ENCODE results near the gene ANKRD44. TPM values are rescaled to one million over a fixed set of nuclear protein-coding genes. Genes with fewer than 3 reads are reported as not detected.

The ANKRD44 gene
- total RNA-seq, 1 donor, result 29.2 TPM

DNA sequence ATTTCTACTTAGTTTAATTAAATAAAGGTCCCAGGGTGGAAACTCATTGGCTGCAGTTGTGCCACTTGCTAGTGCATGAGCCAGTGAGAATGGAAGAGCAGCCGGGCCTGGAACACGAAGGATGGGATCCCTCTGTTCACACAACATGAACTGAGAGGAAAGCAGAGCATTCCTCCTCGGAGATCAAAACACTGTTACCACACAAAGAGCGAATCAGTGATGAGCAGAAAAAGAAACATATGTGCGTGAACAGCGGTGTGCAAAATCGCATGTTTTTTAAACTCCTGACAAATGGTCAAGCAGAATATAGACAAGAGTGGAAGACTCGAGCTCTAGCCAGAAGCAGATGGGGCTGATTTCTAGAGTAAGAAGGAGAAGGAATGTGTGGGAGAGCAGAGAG is 28.4 kb upstream of the ANKRD44 start:
- H3K4me3 ChIP-seq (ENCODE audit: low read depth, low read length), result no peak overlapping the region
- no peak for DNase-seq (ENCODE audit: low read depth)
- TF ChIP-seq, protein P1, sequence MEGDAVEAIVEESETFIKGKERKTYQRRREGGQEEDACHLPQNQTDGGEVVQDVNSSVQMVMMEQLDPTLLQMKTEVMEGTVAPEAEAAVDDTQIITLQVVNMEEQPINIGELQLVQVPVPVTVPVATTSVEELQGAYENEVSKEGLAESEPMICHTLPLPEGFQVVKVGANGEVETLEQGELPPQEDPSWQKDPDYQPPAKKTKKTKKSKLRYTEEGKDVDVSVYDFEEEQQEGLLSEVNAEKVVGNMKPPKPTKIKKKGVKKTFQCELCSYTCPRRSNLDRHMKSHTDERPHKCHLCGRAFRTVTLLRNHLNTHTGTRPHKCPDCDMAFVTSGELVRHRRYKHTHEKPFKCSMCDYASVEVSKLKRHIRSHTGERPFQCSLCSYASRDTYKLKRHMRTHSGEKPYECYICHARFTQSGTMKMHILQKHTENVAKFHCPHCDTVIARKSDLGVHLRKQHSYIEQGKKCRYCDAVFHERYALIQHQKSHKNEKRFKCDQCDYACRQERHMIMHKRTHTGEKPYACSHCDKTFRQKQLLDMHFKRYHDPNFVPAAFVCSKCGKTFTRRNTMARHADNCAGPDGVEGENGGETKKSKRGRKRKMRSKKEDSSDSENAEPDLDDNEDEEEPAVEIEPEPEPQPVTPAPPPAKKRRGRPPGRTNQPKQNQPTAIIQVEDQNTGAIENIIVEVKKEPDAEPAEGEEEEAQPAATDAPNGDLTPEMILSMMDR (IDR thresholded peaks at IDR 0.05; ENCODE audit: insufficient read depth, low read length), result no peak

DNA sequence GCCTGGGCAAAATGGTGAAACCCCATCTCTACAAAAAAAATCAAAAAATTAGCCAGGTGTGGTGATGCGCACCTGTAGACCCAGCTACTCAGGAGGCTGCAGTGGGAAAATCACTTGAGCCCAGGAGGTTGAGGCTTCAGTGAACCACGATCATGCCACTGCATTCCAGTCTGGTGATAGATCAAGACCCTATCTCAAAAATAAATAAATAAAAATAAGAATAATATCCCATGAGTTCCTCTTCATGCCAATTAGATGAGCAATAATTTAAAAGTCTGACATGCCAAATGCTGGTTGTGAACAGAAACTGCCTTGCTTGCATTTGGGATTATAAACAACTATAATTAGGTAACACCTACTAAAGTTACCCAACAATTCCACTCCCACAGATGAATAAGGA is 22.1 kb upstream of the ANKRD44 start:
- H3K4me3 ChIP-seq (ENCODE audit: low read depth, low read length), result no peak overlapping the region
- no peak for DNase-seq (ENCODE audit: low read depth)
- TF ChIP-seq, protein P1 (IDR thresholded peaks at IDR 0.05; ENCODE audit: insufficient read depth, low read length), result no peak

DNA sequence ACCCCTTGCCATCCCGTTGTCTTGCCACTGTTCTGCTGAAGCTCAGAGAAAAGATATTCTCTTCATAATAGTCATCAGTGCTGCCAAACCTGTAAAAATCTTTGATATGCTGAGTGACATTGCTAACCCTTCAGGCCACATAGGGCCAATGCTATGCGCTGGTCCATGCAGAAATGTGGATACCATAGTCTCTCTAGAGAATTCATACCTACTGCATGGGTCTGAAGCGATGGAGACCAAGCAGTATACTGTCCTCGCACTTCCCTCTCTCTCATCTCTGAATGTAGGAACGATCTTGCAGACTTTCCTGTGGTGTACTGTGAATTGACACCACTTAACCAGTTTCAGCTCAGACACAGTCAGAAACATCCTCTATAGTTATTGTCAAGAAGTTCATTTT is 17.9 kb upstream of the ANKRD44 start:
- no peak for DNase-seq (ENCODE audit: low read depth)
- H3K4me3 ChIP-seq (ENCODE audit: low read depth, low read length), result no peak overlapping the region
- TF ChIP-seq, protein P1 (IDR thresholded peaks at IDR 0.05; ENCODE audit: insufficient read depth, low read length), result no peak

DNA sequence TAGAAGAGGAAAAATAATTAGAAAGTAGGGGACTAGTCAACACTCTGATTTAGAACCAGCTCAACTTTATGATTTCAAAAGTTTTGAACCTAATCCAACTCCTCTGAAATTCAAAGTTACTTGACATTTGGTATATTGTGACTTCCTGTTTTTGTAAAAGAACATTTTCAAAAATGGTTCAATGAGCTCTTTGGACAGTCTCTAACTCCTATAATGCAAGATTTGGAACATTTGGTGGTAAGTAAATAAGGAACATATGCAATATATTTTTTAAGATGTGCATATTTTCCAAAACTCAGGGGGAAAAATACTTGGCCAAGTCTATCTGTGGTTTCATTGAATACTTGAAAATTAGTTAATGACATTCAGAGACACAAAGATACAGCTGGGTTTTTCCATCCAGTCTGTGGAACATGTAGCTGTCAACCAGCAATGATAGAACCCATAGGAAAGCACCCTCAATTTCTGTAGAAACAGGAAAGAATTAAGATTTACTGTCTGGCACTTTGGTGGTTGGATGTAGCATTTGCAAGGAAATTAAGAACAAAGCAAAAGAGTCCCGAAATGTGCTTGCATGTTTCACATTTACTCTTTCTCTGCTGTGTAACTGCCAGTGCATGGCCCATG is 17.0 kb upstream of the ANKRD44 start:
- no peak for DNase-seq (ENCODE audit: low read depth)
- no peak overlapping the region for H3K4me3 ChIP-seq (ENCODE audit: low read depth, low read length)
- TF ChIP-seq, protein P1 (IDR thresholded peaks at IDR 0.05; ENCODE audit: insufficient read depth, low read length), result no peak

DNA sequence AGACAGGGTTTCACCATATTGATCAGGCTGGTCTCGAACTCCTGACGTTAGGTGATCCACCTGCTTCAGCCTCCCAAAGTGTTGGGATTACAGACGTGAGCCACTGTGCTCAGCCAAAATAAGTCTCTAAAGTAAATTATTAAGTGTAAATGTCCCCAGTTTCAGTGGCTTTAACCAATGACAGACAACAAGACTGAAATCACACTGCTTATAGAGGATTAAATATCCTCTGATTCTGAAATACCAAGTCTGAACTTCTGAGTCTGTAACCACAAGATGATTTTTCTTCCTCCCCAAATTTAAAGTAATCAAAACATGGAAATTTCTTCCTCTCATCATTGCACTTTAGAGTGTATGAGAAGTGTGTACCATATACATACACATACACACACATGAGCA is 16.5 kb upstream of the ANKRD44 start:
- TF ChIP-seq, protein P1 (IDR thresholded peaks at IDR 0.05; ENCODE audit: insufficient read depth, low read length), result no peak
- H3K4me3 ChIP-seq (ENCODE audit: low read depth, low read length), result no peak overlapping the region
- DNase-seq (ENCODE audit: low read depth), result no peak

DNA sequence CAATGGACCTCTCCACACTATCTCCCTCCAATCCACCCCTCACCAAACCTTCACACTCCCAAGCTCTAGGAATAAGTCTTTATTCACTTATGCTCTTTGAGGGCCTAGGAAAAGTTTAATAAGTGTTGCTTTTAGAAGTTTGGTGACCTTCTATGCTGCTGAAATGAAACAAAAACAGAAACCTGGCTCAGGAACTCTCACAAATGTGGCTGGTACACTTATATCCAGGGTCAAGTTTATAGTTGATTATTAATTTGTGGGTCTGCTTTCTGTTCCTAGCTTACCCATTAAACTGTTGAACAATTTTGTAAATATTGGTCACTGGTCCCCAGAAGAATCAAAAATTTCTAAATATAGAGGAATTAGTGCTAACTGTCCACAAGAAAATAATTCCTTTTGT is 14.2 kb upstream of the ANKRD44 start:
- TF ChIP-seq, protein P1 (IDR thresholded peaks at IDR 0.05; ENCODE audit: insufficient read depth, low read length), result no peak
- no peak for DNase-seq (ENCODE audit: low read depth)
- H3K4me3 ChIP-seq (ENCODE audit: low read depth, low read length), result no peak overlapping the region

All from fibroblast of the aortic adventitia (primary cell).